ENCODE data around the gene RNF150. TPM values are rescaled to one million over a fixed set of nuclear protein-coding genes. Genes with fewer than 3 reads are reported as not detected.

RNF150 gene
- total RNA-seq, 1 donor from 2014 or later: 9.1 TPM

DNA sequence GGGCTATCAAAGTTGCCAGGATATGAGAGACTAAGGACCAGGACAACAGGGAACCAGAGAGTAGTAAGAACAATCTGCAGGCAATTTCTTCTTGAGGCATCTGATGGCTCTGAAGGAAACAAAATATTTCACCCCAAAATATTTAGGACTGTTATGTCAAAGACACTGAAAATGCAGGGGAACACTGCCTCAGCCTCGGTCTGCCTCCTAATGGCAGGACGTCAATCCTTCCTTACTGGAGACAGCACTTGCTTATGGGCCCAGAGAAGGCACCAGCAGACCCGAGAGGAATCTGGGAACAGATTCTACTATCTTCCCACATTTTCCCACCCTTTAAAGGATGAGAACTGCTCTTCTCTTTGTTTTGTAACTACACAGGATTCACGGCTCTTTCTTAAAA is 23.3 kb downstream of the RNF150 start:
- no peaks in the 10 kb centered on the region for H3K36me3 ChIP-seq
- H3K27ac ChIP-seq: no peak overlapping the region
- no peak overlapping the region for H3K4me3 ChIP-seq
- no peaks in the 10 kb centered on the region for H3K4me1 ChIP-seq
- no peak for DNase-seq (ENCODE audit: extremely low spot score in 2 of 2)
- TF ChIP-seq POLR2A (IDR thresholded peaks at IDR 0.05) (no peak), POLR2AphosphoS5 (IDR thresholded peaks at IDR 0.05; ENCODE audit: insufficient read depth in 1 of 2, low read depth in 1 of 2) (no peak)
- TF ChIP-seq, protein P1, sequence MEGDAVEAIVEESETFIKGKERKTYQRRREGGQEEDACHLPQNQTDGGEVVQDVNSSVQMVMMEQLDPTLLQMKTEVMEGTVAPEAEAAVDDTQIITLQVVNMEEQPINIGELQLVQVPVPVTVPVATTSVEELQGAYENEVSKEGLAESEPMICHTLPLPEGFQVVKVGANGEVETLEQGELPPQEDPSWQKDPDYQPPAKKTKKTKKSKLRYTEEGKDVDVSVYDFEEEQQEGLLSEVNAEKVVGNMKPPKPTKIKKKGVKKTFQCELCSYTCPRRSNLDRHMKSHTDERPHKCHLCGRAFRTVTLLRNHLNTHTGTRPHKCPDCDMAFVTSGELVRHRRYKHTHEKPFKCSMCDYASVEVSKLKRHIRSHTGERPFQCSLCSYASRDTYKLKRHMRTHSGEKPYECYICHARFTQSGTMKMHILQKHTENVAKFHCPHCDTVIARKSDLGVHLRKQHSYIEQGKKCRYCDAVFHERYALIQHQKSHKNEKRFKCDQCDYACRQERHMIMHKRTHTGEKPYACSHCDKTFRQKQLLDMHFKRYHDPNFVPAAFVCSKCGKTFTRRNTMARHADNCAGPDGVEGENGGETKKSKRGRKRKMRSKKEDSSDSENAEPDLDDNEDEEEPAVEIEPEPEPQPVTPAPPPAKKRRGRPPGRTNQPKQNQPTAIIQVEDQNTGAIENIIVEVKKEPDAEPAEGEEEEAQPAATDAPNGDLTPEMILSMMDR (IDR thresholded peaks at IDR 0.05): no peak
- H3K27me3 ChIP-seq: no peaks in the 10 kb centered on the region
- H3K9me3 ChIP-seq: no peaks in the 10 kb centered on the region
- intact Hi-C loops (cut with DNase I): no loop called here

DNA sequence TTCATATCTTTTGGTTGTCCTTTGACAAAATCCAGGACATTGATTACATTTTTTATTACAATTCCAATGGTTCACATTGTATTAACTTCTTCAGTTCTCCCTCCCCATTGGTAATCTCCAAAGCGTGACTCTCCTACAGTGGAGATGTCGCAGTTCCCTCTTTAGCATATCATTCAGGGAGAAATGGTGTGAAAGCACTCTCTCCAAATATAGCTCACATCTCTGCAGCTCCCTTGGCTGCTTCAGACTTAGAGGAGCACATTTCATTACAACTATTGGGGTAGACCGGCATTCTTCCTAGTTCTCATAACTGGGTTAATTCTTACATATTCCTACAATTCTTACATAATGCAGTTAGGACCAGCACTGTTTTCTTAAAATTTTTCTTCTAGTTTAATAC is 25.3 kb downstream of the RNF150 start:
- no peak for TF ChIP-seq POLR2AphosphoS5 (IDR thresholded peaks at IDR 0.05; ENCODE audit: insufficient read depth in 1 of 2, low read depth in 1 of 2)
- no peaks in the 10 kb centered on the region for H3K27me3 ChIP-seq
- intact Hi-C loops (cut with DNase I): no loop called here
- H3K36me3 ChIP-seq: no peaks in the 10 kb centered on the region
- H3K4me3 ChIP-seq: no peak overlapping the region
- no peak overlapping the region for H3K27ac ChIP-seq
- H3K4me1 ChIP-seq: no peaks in the 10 kb centered on the region
- DNase-seq (ENCODE audit: extremely low spot score in 2 of 2): no peak
- H3K9me3 ChIP-seq: no peaks in the 10 kb centered on the region

DNA sequence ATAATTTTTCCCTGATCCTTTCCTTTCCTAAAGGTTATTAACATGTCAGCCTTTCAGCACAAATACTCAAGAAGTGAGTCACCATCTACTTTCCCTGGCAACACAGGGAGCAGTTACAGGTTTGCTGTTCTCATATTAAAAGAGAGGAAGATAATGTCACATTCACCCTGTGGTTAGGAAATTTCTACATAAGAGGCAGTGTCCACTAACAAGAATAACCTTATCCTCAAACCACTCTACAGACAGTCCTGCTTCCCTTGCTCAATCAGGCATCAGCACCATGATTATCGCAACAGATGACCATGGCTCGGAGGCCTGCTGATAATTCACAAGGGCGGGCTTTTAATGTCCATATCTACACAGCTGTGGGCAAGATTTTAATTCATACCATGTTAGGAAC is 30.9 kb downstream of the RNF150 start:
- TF ChIP-seq, protein P1 (IDR thresholded peaks at IDR 0.05): no peak
- TF ChIP-seq POLR2A (IDR thresholded peaks at IDR 0.05) (no peak), POLR2AphosphoS5 (IDR thresholded peaks at IDR 0.05; ENCODE audit: insufficient read depth in 1 of 2, low read depth in 1 of 2) (no peak)
- H3K27me3 ChIP-seq: no peaks in the 10 kb centered on the region
- H3K36me3 ChIP-seq: no peaks in the 10 kb centered on the region
- no peak overlapping the region for H3K27ac ChIP-seq
- no peaks in the 10 kb centered on the region for H3K9me3 ChIP-seq
- intact Hi-C loops (cut with DNase I): no loop called here
- no peak overlapping the region for H3K4me3 ChIP-seq
- H3K4me1 ChIP-seq: no peaks in the 10 kb centered on the region
- no peak for DNase-seq (ENCODE audit: extremely low spot score in 2 of 2)

DNA sequence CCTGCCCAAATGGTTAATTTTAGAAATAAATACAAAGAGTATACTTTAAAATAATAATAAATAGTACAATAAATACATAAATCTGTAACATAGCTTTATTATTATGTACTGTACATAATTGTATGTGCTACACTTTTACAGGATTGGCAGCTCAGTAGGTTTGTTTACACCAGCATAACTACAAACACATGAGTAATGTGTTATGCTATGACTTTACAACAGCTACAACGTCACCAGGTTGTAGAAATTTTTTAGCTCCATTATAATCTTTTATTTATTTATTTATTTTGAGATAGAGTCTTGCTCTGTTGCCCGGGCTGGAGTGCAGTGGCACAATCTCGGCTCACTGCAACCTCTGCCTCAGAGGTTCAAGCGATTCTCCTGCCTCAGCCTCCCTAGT is 31.8 kb downstream of the RNF150 start:
- Histone ChIP-seq H3K9me3 (no peaks in the 10 kb centered on the region), H3K27me3 (no peaks in the 10 kb centered on the region), H3K4me1 (no peaks in the 10 kb centered on the region), H3K4me3 (no peak overlapping the region), H3K36me3 (no peaks in the 10 kb centered on the region), H3K27ac (no peak overlapping the region)
- intact Hi-C loops (cut with DNase I): no loop called here
- no peak for DNase-seq (ENCODE audit: extremely low spot score in 2 of 2)
- TF ChIP-seq, protein P1 (IDR thresholded peaks at IDR 0.05): no peak
- TF ChIP-seq POLR2A (IDR thresholded peaks at IDR 0.05): no peak
- TF ChIP-seq POLR2AphosphoS5 (IDR thresholded peaks at IDR 0.05; ENCODE audit: insufficient read depth in 1 of 2, low read depth in 1 of 2): no peak

DNA sequence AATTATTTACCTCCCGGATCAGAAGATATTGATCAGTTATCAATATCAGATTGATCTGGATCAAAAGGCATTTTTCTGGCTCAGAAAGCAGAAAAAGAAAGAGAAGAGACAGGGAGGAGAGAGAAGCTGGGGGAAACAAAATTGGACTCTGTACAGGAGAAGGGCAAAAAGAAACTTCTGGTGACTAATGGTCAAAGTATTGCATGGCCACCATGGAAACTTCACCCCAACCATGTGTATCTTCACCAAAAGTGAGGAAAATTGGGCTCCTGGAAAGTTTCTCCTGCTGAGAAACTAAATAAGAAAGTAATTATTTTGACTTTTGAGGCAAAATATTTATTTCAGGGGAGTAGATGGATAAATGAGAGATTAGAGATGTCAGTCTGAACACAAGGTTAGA is 33.9 kb downstream of the RNF150 start:
- H3K4me3 ChIP-seq: no peak overlapping the region
- no peak overlapping the region for H3K27ac ChIP-seq
- intact Hi-C loops (cut with DNase I): no loop called here
- TF ChIP-seq POLR2AphosphoS5 (IDR thresholded peaks at IDR 0.05; ENCODE audit: insufficient read depth in 1 of 2, low read depth in 1 of 2) (no peak), POLR2A (IDR thresholded peaks at IDR 0.05) (no peak)
- TF ChIP-seq, protein P1 (IDR thresholded peaks at IDR 0.05): no peak
- no peak for DNase-seq (ENCODE audit: extremely low spot score in 2 of 2)
- H3K9me3 ChIP-seq: no peaks in the 10 kb centered on the region
- H3K27me3 ChIP-seq: no peaks in the 10 kb centered on the region
- no peaks in the 10 kb centered on the region for H3K36me3 ChIP-seq
- no peaks in the 10 kb centered on the region for H3K4me1 ChIP-seq

DNA sequence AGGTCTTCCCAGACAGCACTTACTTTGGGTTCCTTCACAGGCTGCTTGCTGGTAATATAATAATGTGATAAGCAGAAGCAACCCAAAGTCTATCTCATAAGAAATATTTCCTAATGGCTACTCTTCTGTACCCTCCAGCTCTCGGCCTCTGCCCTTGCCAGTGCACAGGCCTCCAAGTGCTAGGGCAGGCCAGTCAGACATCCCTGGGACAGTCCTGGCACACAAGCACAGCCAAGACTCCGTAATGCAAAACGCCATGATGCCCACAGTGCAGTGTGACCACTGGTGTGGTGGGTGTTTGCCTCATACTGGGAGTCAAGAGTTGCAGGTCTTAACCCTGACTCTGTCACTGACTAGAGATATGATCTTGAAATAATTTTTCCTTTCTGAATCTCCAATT is 35.1 kb downstream of the RNF150 start:
- Histone ChIP-seq H3K27ac (no peak overlapping the region), H3K9me3 (no peaks in the 10 kb centered on the region), H3K4me3 (no peak overlapping the region), H3K27me3 (no peaks in the 10 kb centered on the region), H3K4me1 (no peaks in the 10 kb centered on the region), H3K36me3 (no peaks in the 10 kb centered on the region)
- intact Hi-C loops (cut with DNase I): no loop called here
- TF ChIP-seq POLR2AphosphoS5 (IDR thresholded peaks at IDR 0.05; ENCODE audit: insufficient read depth in 1 of 2, low read depth in 1 of 2): no peak
- no peak for TF ChIP-seq POLR2A (IDR thresholded peaks at IDR 0.05)
- TF ChIP-seq, protein P1 (IDR thresholded peaks at IDR 0.05): no peak
- no peak for DNase-seq (ENCODE audit: extremely low spot score in 2 of 2)

All from vagina (tissue), 2 donors.